ENCODE measurements around the gene GPER1.
"Not testable (repeated sequence)": the region's sequence is repeated elsewhere in the genome, so short reads cannot be mapped to it uniquely, and the experiment has no call there.

Gene GPER1

DNA sequence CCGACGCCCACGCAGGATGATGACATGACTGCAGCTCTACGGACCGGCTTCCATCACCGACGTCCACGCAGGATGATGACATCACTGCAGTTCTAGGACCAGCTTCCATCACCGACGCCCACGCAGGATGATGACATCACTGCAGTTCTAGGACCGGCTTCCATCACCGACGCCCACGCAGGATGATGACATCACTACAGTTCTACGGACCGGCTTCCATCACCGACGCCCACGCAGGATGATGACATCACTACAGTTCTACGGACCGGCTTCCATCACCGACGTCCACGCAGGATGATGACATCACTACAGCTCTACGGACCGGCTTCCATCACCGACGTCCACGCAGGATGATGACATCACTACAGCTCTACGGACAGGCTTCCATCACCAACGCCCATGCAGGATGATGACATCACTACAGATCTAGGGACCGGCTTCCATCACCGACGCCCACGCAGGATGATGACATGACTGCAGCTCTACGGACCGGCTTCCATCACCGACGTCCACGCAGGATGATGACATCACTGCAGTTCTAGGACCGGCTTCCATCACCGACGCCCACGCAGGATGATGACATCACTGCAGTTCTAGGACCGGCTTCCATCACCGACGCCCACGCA, 28.6 kb downstream of the GPER1 start:
- not testable (repeated sequence) for H3K9me3 ChIP-seq (ENCODE audit: control insufficient read depth, insufficient read depth, low read length); H3K36me3 ChIP-seq (ENCODE audit: control insufficient read depth, insufficient read depth, low read length)

GRCh38 chr7:1117321-1117928, 29.5 kb downstream of the GPER1 start:
- Histone ChIP-seq H3K4me3 (ENCODE audit: low read depth, low read length) (no peak overlapping the region), H3K36me3 (ENCODE audit: control insufficient read depth, insufficient read depth, low read length) (peaks cover 3% of the 10 kb centered on the region; the same call in 1 of the 2 replicates), H3K4me1 (ENCODE audit: control insufficient read depth, insufficient read depth, low read length) (no peaks in the 10 kb centered on the region), H3K27ac (ENCODE audit: low read depth, low read length) (no peak overlapping the region), H3K9me3 (ENCODE audit: control insufficient read depth, insufficient read depth, low read length) (no peaks in the 10 kb centered on the region), H3K27me3 (ENCODE audit: control insufficient read depth, insufficient read depth, low read length) (no peaks in the 10 kb centered on the region), H3K9ac (ENCODE audit: low read depth, low read length) (no peak overlapping the region)

More for the DNA sequence above, 28.6 kb downstream of the GPER1 start:
- not testable (repeated sequence) for H3K4me3 ChIP-seq (ENCODE audit: low read depth, low read length); H3K27me3 ChIP-seq (ENCODE audit: control insufficient read depth, insufficient read depth, low read length); H3K27ac ChIP-seq (ENCODE audit: low read depth, low read length); H3K9ac ChIP-seq (ENCODE audit: low read depth, low read length); H3K4me1 ChIP-seq (ENCODE audit: control insufficient read depth, insufficient read depth, low read length)

- Histone ChIP-seq H3K27ac (ENCODE audit: low read depth, low read length) (no peak overlapping the region), H3K9ac (ENCODE audit: low read depth, low read length) (no peak overlapping the region), H3K27me3 (ENCODE audit: control insufficient read depth, insufficient read depth, low read length) (no peaks in the 10 kb centered on the region), H3K36me3 (ENCODE audit: control insufficient read depth, insufficient read depth, low read length) (peaks cover 3% of the 10 kb centered on the region; the same call in 1 of the 2 replicates), H3K9me3 (ENCODE audit: control insufficient read depth, insufficient read depth, low read length) (no peaks in the 10 kb centered on the region), H3K4me1 (ENCODE audit: control insufficient read depth, insufficient read depth, low read length) (peaks cover 5% of the 10 kb centered on the region; the same call in 1 of the 2 replicates), H3K4me3 (ENCODE audit: low read depth, low read length) (no peak overlapping the region)
Observed at GRCh38 chr7:1119201-1119600, 31.3 kb downstream of the GPER1 start.

GRCh38 chr7:1120791-1121190, 32.9 kb downstream of the GPER1 start:
- H3K36me3 ChIP-seq (ENCODE audit: control insufficient read depth, insufficient read depth, low read length) = peaks cover 11% of the 10 kb centered on the region; the same call in 1 of the 2 replicates
- H3K4me1 ChIP-seq (ENCODE audit: control insufficient read depth, insufficient read depth, low read length) = peaks cover 6% of the 10 kb centered on the region; the same call in 1 of the 2 replicates
- no peak overlapping the region for H3K9ac ChIP-seq (ENCODE audit: low read depth, low read length)
- no peaks in the 10 kb centered on the region for H3K27me3 ChIP-seq (ENCODE audit: control insufficient read depth, insufficient read depth, low read length)
- H3K27ac ChIP-seq (ENCODE audit: low read depth, low read length) = no peak overlapping the region
- H3K4me3 ChIP-seq (ENCODE audit: low read depth, low read length) = no peak overlapping the region
- no peaks in the 10 kb centered on the region for H3K9me3 ChIP-seq (ENCODE audit: control insufficient read depth, insufficient read depth, low read length)

DNA sequence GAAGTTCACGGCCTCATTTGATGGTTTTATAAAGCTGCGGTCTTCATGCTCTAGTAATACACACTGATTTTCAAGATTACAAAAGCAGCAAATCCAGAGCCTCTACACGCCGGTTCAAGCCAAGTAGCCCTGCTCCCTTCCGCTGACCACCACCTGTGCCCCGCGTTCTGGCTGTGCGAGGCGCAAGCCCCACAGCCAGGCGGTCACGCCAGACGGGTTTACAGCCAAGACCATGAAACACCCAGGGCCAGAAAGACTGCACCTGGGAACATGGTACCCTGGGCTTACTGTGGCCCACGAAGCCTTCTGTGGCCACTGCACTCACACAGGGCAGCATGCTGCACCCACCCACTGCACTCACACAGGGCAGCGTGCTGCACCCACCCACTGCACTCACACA, 33.6 kb downstream of the GPER1 start:
- no peak overlapping the region for H3K9ac ChIP-seq (ENCODE audit: low read depth, low read length)

GRCh38 chr7:1121886-1122831, 34.2 kb downstream of the GPER1 start:
- H3K9me3 ChIP-seq (ENCODE audit: control insufficient read depth, insufficient read depth, low read length) = no peaks in the 10 kb centered on the region
- H3K27ac ChIP-seq (ENCODE audit: low read depth, low read length) = no peak overlapping the region
- H3K27me3 ChIP-seq (ENCODE audit: control insufficient read depth, insufficient read depth, low read length) = no peaks in the 10 kb centered on the region
- H3K4me1 ChIP-seq (ENCODE audit: control insufficient read depth, insufficient read depth, low read length) = peaks cover 6% of the 10 kb centered on the region; the same call in 1 of the 2 replicates
- peaks cover 20% of the 10 kb centered on the region; the same call in 1 of the 2 replicates for H3K36me3 ChIP-seq (ENCODE audit: control insufficient read depth, insufficient read depth, low read length)
- no peak overlapping the region for H3K9ac ChIP-seq (ENCODE audit: low read depth, low read length)
- no peak overlapping the region for H3K4me3 ChIP-seq (ENCODE audit: low read depth, low read length)

More for the DNA sequence above, 33.6 kb downstream of the GPER1 start:
- Histone ChIP-seq H3K27ac (ENCODE audit: low read depth, low read length) (no peak overlapping the region), H3K9me3 (ENCODE audit: control insufficient read depth, insufficient read depth, low read length) (no peaks in the 10 kb centered on the region), H3K36me3 (ENCODE audit: control insufficient read depth, insufficient read depth, low read length) (peaks cover 13% of the 10 kb centered on the region; the same call in 1 of the 2 replicates), H3K4me3 (ENCODE audit: low read depth, low read length) (no peak overlapping the region), H3K4me1 (ENCODE audit: control insufficient read depth, insufficient read depth, low read length) (peaks cover 6% of the 10 kb centered on the region; the same call in 1 of the 2 replicates), H3K27me3 (ENCODE audit: control insufficient read depth, insufficient read depth, low read length) (no peaks in the 10 kb centered on the region)

GRCh38 chr7:1122832-1123501, 35.1 kb downstream of the GPER1 start:
- no peak overlapping the region for H3K27ac ChIP-seq (ENCODE audit: low read depth, low read length)
- no peaks in the 10 kb centered on the region for H3K9me3 ChIP-seq (ENCODE audit: control insufficient read depth, insufficient read depth, low read length)
- peaks cover 22% of the 10 kb centered on the region; the same call in 1 of the 2 replicates for H3K36me3 ChIP-seq (ENCODE audit: control insufficient read depth, insufficient read depth, low read length)
- H3K4me3 ChIP-seq (ENCODE audit: low read depth, low read length) = no peak overlapping the region
- H3K4me1 ChIP-seq (ENCODE audit: control insufficient read depth, insufficient read depth, low read length) = peaks cover 6% of the 10 kb centered on the region; the same call in 1 of the 2 replicates
- no peaks in the 10 kb centered on the region for H3K27me3 ChIP-seq (ENCODE audit: control insufficient read depth, insufficient read depth, low read length)
- no peak overlapping the region for H3K9ac ChIP-seq (ENCODE audit: low read depth, low read length)

DNA sequence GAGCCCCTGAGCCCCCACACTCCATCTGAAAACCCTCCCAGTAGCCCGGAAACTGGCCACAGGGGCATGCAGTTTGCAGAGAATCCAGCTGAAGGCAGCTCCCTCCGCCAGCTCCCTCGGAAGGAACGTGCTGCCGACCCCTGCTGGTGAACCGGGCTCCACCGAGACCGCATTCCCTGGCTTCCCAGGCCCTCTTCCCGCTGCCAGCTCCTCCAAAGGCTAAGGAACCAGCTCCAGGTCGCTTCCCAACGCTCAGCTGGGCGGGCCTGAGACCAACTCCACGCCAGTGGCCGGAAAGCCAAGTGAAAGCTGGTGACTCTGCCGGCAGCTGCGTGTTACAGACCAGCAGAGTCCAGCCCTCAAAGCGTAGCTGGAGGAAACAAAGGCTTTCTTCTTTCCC, 35.8 kb downstream of the GPER1 start:
- H3K9ac ChIP-seq (ENCODE audit: low read depth, low read length) = no peak overlapping the region
- no peaks in the 10 kb centered on the region for H3K27me3 ChIP-seq (ENCODE audit: control insufficient read depth, insufficient read depth, low read length)
- peaks cover 22% of the 10 kb centered on the region; the same call in 1 of the 2 replicates for H3K36me3 ChIP-seq (ENCODE audit: control insufficient read depth, insufficient read depth, low read length)
- no peak overlapping the region for H3K4me3 ChIP-seq (ENCODE audit: low read depth, low read length)
- peaks cover 6% of the 10 kb centered on the region; the same call in 1 of the 2 replicates for H3K4me1 ChIP-seq (ENCODE audit: control insufficient read depth, insufficient read depth, low read length)
- H3K9me3 ChIP-seq (ENCODE audit: control insufficient read depth, insufficient read depth, low read length) = no peaks in the 10 kb centered on the region
- H3K27ac ChIP-seq (ENCODE audit: low read depth, low read length) = peak overlapping the region; percentile 70

- Histone ChIP-seq H3K36me3 (ENCODE audit: control insufficient read depth, insufficient read depth, low read length) (peaks cover 22% of the 10 kb centered on the region; the same call in 1 of the 2 replicates), H3K9me3 (ENCODE audit: control insufficient read depth, insufficient read depth, low read length) (no peaks in the 10 kb centered on the region), H3K4me1 (ENCODE audit: control insufficient read depth, insufficient read depth, low read length) (peaks cover 6% of the 10 kb centered on the region; the same call in 1 of the 2 replicates), H3K27ac (ENCODE audit: low read depth, low read length) (peak overlapping the region; percentile 70), H3K4me3 (ENCODE audit: low read depth, low read length) (no peak overlapping the region), H3K27me3 (ENCODE audit: control insufficient read depth, insufficient read depth, low read length) (no peaks in the 10 kb centered on the region), H3K9ac (ENCODE audit: low read depth, low read length) (no peak overlapping the region)
Observed at GRCh38 chr7:1124164-1124563, 36.3 kb downstream of the GPER1 start.

GRCh38 chr7:1124816-1125602, 37.1 kb downstream of the GPER1 start:
- H3K27ac ChIP-seq (ENCODE audit: low read depth, low read length) = no peak overlapping the region
- no peaks in the 10 kb centered on the region for H3K9me3 ChIP-seq (ENCODE audit: control insufficient read depth, insufficient read depth, low read length)
- H3K9ac ChIP-seq (ENCODE audit: low read depth, low read length) = no peak overlapping the region
- H3K4me1 ChIP-seq (ENCODE audit: control insufficient read depth, insufficient read depth, low read length) = peaks cover 6% of the 10 kb centered on the region; the same call in 1 of the 2 replicates
- H3K4me3 ChIP-seq (ENCODE audit: low read depth, low read length) = no peak overlapping the region
- peaks cover 25% of the 10 kb centered on the region; the same call in 1 of the 2 replicates for H3K36me3 ChIP-seq (ENCODE audit: control insufficient read depth, insufficient read depth, low read length)
- H3K27me3 ChIP-seq (ENCODE audit: control insufficient read depth, insufficient read depth, low read length) = no peaks in the 10 kb centered on the region

Data from HUES48 (cell line).